Astrocyte of the cerebellum (primary cell): Measurements from ENCODE around the gene SRSF9.

Experiments
- DNase-seq: peaks from one replicate; pipeline ENCODE4 v3.0.0-alpha.2; 2011; ENCODE audit warnings: low read depth
- H3K4me3 ChIP-seq: 2 replicates; pipeline ENCODE4 v1.5.1; 2011; ENCODE audit warnings: mild to moderate bottlenecking, low read depth, low read length, moderate library complexity
- CTCF ChIP-seq: IDR thresholded peaks from 2 replicates; pipeline ENCODE4 v1.5.1; 2012; ENCODE audit warnings: low read length, low read depth, moderate library complexity, mild to moderate bottlenecking; ENCODE audit errors: missing control alignments
- in situ Hi-C: cut with HindIII; loops from 2 replicates; pipeline ENCODE4 v1.10.0; 2017; ENCODE audit warnings: low sequenced_read_pairs

The SRSF9 gene

DNA sequence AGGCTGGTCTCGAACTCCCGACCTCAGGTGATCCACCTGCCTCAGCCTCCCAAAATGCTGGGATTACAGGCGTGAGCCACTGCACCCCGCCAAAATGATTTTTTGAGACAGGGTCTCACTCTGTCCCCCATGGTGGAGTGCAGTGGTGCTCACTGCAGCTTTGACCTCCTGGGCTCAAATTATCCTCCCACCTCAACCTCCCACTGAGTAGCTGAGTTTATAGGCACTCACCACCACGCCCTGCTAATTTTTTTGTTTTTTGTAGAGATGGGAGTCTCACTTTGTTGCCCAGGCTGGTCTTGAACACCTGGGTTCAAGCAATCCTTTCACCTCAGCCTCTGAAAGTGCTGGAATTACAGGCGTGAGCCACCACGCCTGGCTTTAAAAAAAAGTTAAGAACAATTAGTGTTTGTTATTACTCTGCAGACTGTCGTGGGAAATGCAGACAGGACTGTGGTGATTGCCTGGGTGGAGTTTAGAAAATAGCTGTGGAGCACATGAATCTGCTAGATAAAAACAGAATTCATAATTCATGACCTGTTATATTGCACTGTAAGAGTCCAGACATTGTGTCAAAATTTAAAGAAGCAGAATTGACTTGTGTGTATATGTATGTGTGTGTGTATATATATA, 40.8 kb downstream of the SRSF9 start:
- DNase-seq = no peak
- in situ Hi-C loops = no loop called here
- H3K4me3 ChIP-seq = no peak overlapping the region
- TF ChIP-seq CTCF = no peak

DNA sequence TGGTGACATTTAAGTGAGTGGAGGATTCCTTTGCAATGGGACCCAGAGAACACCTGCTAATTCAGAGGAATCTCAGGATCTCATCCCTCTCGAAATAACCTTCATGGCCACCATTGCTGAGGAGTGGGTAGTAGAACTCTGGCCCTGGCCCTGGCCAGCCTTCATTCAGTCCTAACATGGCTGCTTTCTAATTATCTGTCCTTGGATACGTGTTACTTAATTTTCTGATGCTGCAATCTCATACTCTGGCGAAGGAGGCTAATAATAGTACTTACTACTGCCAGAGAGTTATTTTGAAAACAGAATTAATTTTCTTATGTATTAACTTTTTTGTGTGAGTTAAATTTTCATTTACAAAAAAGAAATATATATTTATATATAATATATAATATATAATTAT, 43.8 kb downstream of the SRSF9 start:
- H3K4me3 ChIP-seq = no peak overlapping the region
- no peak for DNase-seq
- in situ Hi-C loops = no loop called here
- no peak for TF ChIP-seq CTCF

DNA sequence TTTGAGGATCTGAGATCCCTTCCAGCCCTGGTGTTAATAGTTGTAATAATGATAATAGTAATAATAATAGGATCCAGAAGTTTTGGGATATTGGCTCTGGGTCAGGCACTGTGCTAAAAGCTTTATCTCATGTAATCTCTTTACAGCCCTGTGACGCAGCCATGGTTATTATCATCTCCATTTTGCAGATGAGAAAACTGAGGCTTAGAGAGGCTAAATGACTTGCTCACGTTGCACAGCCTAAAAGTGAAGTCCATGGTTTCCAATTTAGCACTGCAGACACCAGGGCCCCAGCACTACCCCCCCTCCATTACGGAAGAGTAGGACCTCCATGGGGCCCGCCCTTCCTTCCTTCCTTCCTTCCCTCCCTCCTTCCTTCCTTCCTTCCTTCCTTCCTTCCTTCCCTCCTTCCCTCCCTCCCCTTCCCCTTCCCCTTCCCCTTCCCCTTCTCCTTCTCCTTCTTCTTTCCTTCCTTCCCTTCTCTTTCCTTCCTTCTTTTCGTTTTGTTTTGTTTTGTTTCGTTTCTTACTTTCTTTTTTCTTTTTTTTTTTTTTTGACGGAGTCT, 46.6 kb downstream of the SRSF9 start:
- DNase-seq = no peak
- in situ Hi-C loops = loop anchor here (5.0 kb wide), 1 partner anchor 51 kb away; no protein-coding TSS in a partner anchor
- H3K4me3 ChIP-seq = no peak overlapping the region
- TF ChIP-seq CTCF = no peak

DNA sequence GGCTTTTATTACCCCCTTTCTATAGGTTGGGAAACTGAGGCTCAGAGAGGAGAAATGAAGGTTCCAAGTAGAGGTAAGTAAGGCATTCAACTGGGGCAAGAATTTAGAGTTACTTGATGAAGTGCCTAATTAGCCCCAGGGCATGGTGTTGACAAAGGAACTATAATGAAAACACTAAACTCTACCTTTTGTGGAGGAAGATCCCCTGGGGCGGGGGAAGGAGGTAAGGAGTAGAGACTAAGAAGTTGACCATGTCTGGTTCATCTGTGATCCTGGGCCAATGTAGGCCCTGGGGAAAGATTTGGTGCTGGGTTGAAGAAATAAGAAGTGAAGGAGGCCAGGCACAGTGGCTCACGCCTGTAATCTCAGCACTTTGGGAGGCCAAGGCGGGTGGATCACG, 47.8 kb downstream of the SRSF9 start:
- no peak for TF ChIP-seq CTCF
- in situ Hi-C loops = loop anchor here (5.0 kb wide), 1 partner anchor 49 kb away; no protein-coding TSS in a partner anchor
- no peak for DNase-seq
- H3K4me3 ChIP-seq = no peak overlapping the region

DNA sequence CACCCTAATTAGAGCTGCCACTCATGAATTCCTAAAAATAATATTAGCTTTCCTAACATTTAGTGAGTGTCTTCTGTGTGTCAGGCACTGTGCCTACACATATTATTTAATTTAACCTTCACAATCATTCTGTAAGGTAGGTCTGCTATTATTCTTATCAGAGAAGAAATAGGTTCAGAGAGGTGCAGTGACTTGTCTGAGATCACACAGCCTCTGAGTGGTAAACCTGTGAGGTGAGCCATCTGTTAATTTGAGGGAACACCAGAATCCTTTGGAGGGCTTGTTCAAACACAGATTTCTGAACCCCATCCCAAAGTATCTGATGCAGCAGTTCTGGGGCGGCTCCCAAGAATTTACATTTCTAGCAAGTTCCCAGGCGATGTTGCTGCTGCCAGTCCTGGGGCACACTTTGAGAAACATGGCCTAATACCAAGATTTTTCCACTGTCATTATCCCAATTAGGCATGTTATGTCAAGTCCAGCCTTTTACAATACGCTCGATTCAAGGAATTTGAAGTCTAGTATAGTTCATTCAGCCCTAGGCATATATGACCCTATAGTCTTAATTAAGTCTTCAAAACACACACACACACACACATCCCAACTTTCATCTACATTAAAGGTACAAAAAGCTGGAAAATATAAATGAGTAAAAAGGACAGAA, 51.5 kb downstream of the SRSF9 start:
- in situ Hi-C loops = no loop called here
- TF ChIP-seq CTCF = no peak
- no peak for DNase-seq
- H3K4me3 ChIP-seq = no peak overlapping the region

- in situ Hi-C loops = no loop called here
- H3K4me3 ChIP-seq = no peak overlapping the region
- no peak for DNase-seq
- TF ChIP-seq CTCF = no peak
Measured at GRCh38 chr12:120416490-120417216, 52.9 kb downstream of the SRSF9 start.
